HG03045 (cell line): ENCODE results near the gene HID1.
"Not testable (repeated sequence)": the region's sequence is repeated elsewhere in the genome, so short reads cannot be mapped to it uniquely, and the experiment has no call there.

ENCODE experiments used
- ATAC-seq: cut with Tn5 transposase; IDR thresholded peaks from one replicate; pipeline ENCODE4 v1.9.1; 2021; ENCODE audit warnings: mild to moderate bottlenecking, moderate library complexity; ENCODE audit not compliant: unreplicated experiment

The HID1 gene

GRCh38 chr17:74969501-74969900 lies 3.1 kb downstream of the HID1 start:
- not testable (repeated sequence) for ATAC-seq

- no peak for ATAC-seq
Measured at GRCh38 chr17:74968361-74968780, 4.2 kb downstream of the HID1 start.

- ATAC-seq, result no peak
Measured at GRCh38 chr17:74964988-74965622, 7.5 kb downstream of the HID1 start.

- no peak for ATAC-seq
Measured at GRCh38 chr17:74964246-74964761, 8.3 kb downstream of the HID1 start.

- ATAC-seq, result no peak
Measured at GRCh38 chr17:74963656-74964055, 8.9 kb downstream of the HID1 start.

GRCh38 chr17:74962622-74963394 lies 9.8 kb downstream of the HID1 start:
- ATAC-seq, result no peak

- no peak for ATAC-seq
Measured at GRCh38 chr17:74961657-74962350, 10.8 kb downstream of the HID1 start.

GRCh38 chr17:74960570-74961342 lies 11.8 kb downstream of the HID1 start:
- ATAC-seq, result no peak

- no peak for ATAC-seq
Measured at GRCh38 chr17:74959826-74960515, 12.6 kb downstream of the HID1 start.

GRCh38 chr17:74957935-74958740 lies 14.4 kb downstream of the HID1 start:
- no peak for ATAC-seq

GRCh38 chr17:74956093-74956492 lies 16.5 kb downstream of the HID1 start:
- no peak for ATAC-seq

- ATAC-seq, result no peak
Measured at GRCh38 chr17:74954665-74955421, 17.7 kb downstream of the HID1 start.

GRCh38 chr17:74954115-74954514 lies 18.4 kb downstream of the HID1 start:
- ATAC-seq, result no peak

- no peak for ATAC-seq
Measured at GRCh38 chr17:74953134-74953687, 19.3 kb downstream of the HID1 start.

GRCh38 chr17:74952431-74953133 lies 20.0 kb downstream of the HID1 start:
- no peak for ATAC-seq

- no peak for ATAC-seq
Measured at GRCh38 chr17:74951680-74952421, 20.7 kb downstream of the HID1 start.

GRCh38 chr17:74951065-74951464 lies 21.5 kb downstream of the HID1 start:
- ATAC-seq, result no peak
